CD14-positive monocyte (primary cell): ENCODE measurements around the gene DCLRE1B. TPM values are rescaled to one million over a fixed set of nuclear protein-coding genes. Genes with fewer than 3 reads are reported as not detected.

ENCODE experiments used
- DNase-seq, 3 donors: peaks; one replicate each; pipeline ENCODE4 v3.0.0-alpha.2; 2011 to 2022
- H2AFZ ChIP-seq: 2 replicates; pipeline ENCODE4 v1.6.0; 2012; ENCODE audit warnings: mild to moderate bottlenecking, low read depth, low read length, inconsistent platforms; ENCODE audit not compliant: insufficient read depth, poor library complexity, severe bottlenecking
- H3K27ac ChIP-seq, 2 donors: 1 replicate in 1 of 2; 2 replicates in 1 of 2; pipeline ENCODE4 v1.5.1; 2012 to 2013; ENCODE audit warnings: low read length in 2 of 2, control low read depth in 1 of 2, inconsistent platforms in 1 of 2, low read depth in 1 of 2, mild to moderate bottlenecking in 1 of 2
- H3K27me3 ChIP-seq, 2 donors: one replicate each; pipeline versions ENCODE4 v1.6.0 to v1.6.1; 2011 to 2013; ENCODE audit warnings: low read length in 2 of 2; ENCODE audit not compliant: control insufficient read depth in 2 of 2, insufficient read depth in 2 of 2
- H3K36me3 ChIP-seq, 2 donors: replicated peaks in 1 of 2; 1 replicate in 1 of 2; 2 replicates in 1 of 2; pipeline versions ENCODE4 v1.5.1 to v1.6.1; 2012 to 2013; ENCODE audit warnings: low read length in 2 of 2, control low read depth in 1 of 2, inconsistent platforms in 1 of 2, mild to moderate bottlenecking in 1 of 2; ENCODE audit not compliant: insufficient read depth in 2 of 2, control insufficient read depth in 1 of 2
- H3K4me1 ChIP-seq, 2 donors: 1 replicate in 1 of 2; 2 replicates in 1 of 2; pipeline versions ENCODE4 v1.5.1 to v1.6.1; 2012 to 2013; ENCODE audit warnings: low read length in 2 of 2, control low read depth in 1 of 2, inconsistent platforms in 1 of 2, mild to moderate bottlenecking in 1 of 2, moderate library complexity in 1 of 2; ENCODE audit not compliant: insufficient read depth in 2 of 2, control insufficient read depth in 1 of 2
- H3K4me2 ChIP-seq: replicated peaks from 2 replicates; pipeline ENCODE3; 2012; ENCODE audit warnings: low read length, moderate library complexity, mild to moderate bottlenecking; ENCODE audit not compliant: poor library complexity, severe bottlenecking; ENCODE audit errors: extremely low read depth
- H3K4me3 ChIP-seq, 3 experiments: fragments of 200-600 bp in 1 of 3; sonication (generic) in 1 of 3; replicated peaks in 1 of 3; 1 replicate in 2 of 3; 2 replicates in 1 of 3; pipeline ENCODE4 v1.5.1; 2011 to 2013; ENCODE audit warnings: low read length in 3 of 3, mild to moderate bottlenecking in 3 of 3, control low read depth in 2 of 3, low read depth in 2 of 3, inconsistent platforms in 1 of 3, moderate library complexity in 1 of 3
- H3K79me2 ChIP-seq: 2 replicates; pipeline ENCODE4 v1.6.0; 2012; ENCODE audit warnings: mild to moderate bottlenecking, control low read depth, inconsistent platforms, low read length, moderate library complexity; ENCODE audit not compliant: insufficient read depth
- H3K9ac ChIP-seq: 2 replicates; pipeline ENCODE4 v1.6.0; 2017; ENCODE audit warnings: low read length, mild to moderate bottlenecking; ENCODE audit not compliant: insufficient read depth, poor library complexity, severe bottlenecking
- H3K9me3 ChIP-seq, 2 donors: replicated peaks in 1 of 2; 1 replicate in 1 of 2; 2 replicates in 1 of 2; pipeline versions ENCODE4 v1.5.1 to v1.6.1; 2012 to 2013; ENCODE audit warnings: low read length in 2 of 2, control low read depth in 1 of 2; ENCODE audit not compliant: control insufficient read depth in 1 of 2, insufficient read depth in 1 of 2
- H4K20me1 ChIP-seq: 2 replicates; pipeline ENCODE4 v1.6.0; 2012; ENCODE audit warnings: mild to moderate bottlenecking, low read length, control low read depth, moderate library complexity; ENCODE audit not compliant: insufficient read depth
- H3K27ac Mint-ChIP-seq, 7 donors: one replicate each; pipeline ENCODE4 v1.8.0; 2020; ENCODE audit warnings: mild to moderate bottlenecking in 7 of 7, mixed read lengths in 7 of 7, moderate library complexity in 6 of 7, inconsistent platforms in 2 of 7
- H3K27me3 Mint-ChIP-seq, 3 donors: one replicate each; pipeline ENCODE4 v1.8.0; 2021 to 2022; ENCODE audit warnings: low read depth in 3 of 3, mild to moderate bottlenecking in 3 of 3, mixed read lengths in 3 of 3, moderate library complexity in 3 of 3, inconsistent platforms in 1 of 3
- H3K36me3 Mint-ChIP-seq, 2 donors: one replicate each; pipeline ENCODE4 v1.8.0; 2020; ENCODE audit warnings: mixed read lengths in 2 of 2, inconsistent platforms in 1 of 2, mild to moderate bottlenecking in 1 of 2
- H3K4me1 Mint-ChIP-seq: one replicate; pipeline ENCODE4 v1.8.0; 2020; ENCODE audit warnings: mild to moderate bottlenecking, mixed read lengths
- H3K4me3 Mint-ChIP-seq, 2 donors: one replicate each; pipeline ENCODE4 v1.8.0; 2020; ENCODE audit warnings: mild to moderate bottlenecking in 2 of 2, mixed read lengths in 2 of 2, moderate library complexity in 1 of 2
- H3K9me3 Mint-ChIP-seq, 7 donors: one replicate each; pipeline ENCODE4 v1.8.0; 2020 to 2022; ENCODE audit warnings: mixed read lengths in 7 of 7, mild to moderate bottlenecking in 6 of 7, moderate library complexity in 6 of 7, inconsistent platforms in 2 of 7
- CTCF ChIP-seq: fragments of 200-600 bp; IDR thresholded peaks from one replicate; pipeline ENCODE4 v1.8.0; 2022; ENCODE audit warnings: antibody characterized with exemption, mild to moderate bottlenecking
- WGBS: methylation state at CpG from one replicate; pipeline ENCODE4 v1.1.5; 2013; ENCODE audit warnings: missing lambda C conversion rate; ENCODE audit not compliant: insufficient coverage; 5-methylcytosine and 5-hydroxymethylcytosine counted together
- intact Hi-C, 2 donors: fragments of 100-400 bp; cut with micrococcal nuclease; formaldehyde crosslinking; loops; one replicate each; pipeline versions ENCODE4 v1.15.0 to v1.15.1; 2023
- polyA plus RNA-seq, 3 donors: library from polyadenylated mRNA; depleted of rRNA in 1 of 3; unstranded in 2 of 3; stranded (reverse) in 1 of 3; fragments of 300-500 nt in 2 of 3; fragments of >200 nt in 1 of 3; fragmentation: Illumina TruSeq in 2 of 3; gene quantifications; 1 replicate in 2 of 3; 2 replicates in 1 of 3; pipeline ENCODE4 v1.2.3, GENCODE V29; 2012 to 2021

The DCLRE1B gene
- polyA plus RNA-seq, 3 donors, result 3.0 to 5.7 (median 4.5) TPM

GRCh38 chr1:113899111-113899510, 6.0 kb upstream of the DCLRE1B start:
- peaks cover 52% of the 10 kb centered on the region for H3K4me1 Mint-ChIP-seq

DNA sequence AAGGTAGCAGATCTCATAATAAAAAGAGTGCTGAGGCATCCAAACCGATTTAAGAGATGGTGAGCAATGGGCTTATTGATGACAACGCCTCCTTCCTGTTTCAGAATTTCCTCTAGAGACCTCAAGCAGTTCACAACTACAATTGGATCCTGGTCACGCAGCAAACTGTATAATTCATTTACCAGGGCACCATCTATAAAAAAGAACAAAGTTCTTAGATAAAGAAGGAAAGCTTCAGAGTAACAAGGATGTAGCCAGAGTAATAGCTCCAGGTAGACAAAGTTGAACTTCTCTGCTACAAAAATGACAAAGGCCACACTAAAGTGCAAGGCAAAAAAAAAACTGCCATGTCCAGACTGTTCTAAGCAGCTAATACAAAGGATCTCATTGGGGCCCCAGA, 3.9 kb upstream of the DCLRE1B start:
- no CpG with 5 or more reads among the region's 3 CpGs for WGBS
- TF ChIP-seq CTCF, result no peak
- Histone ChIP-seq H3K4me3 (no peak overlapping the region), H3K27me3 (no peaks in the 10 kb centered on the region), H4K20me1 (no peaks in the 10 kb centered on the region), H3K79me2 (peaks cover 81% of the 10 kb centered on the region), H2AFZ (no peak overlapping the region), H3K9ac (no peak overlapping the region), H3K4me2 (no peak overlapping the region), H3K36me3 (peaks cover 25 to 52% of the 10 kb centered on the region in 2 donors), H3K4me1 (peaks cover 34 to 58% of the 10 kb centered on the region in 2 donors), H3K27ac (peak overlapping the region in 1 of 2 donors; percentile 39), H3K9me3 (no peaks in the 10 kb centered on the region)
- peaks cover 0 to 2% (median 0%) of the 10 kb centered on the region in 3 donors for H3K27me3 Mint-ChIP-seq
- peak overlapping the region in 4 of 7 donors; percentile 11 to 87 (median 42) for H3K27ac Mint-ChIP-seq
- peak; percentile 12 to 15 (median 13) for DNase-seq
- no peak overlapping the region for H3K4me3 Mint-ChIP-seq
- H3K9me3 Mint-ChIP-seq, result peaks cover 0 to under 1% (median 0%) of the 10 kb centered on the region in 7 donors
- peaks cover 45 to 62% of the 10 kb centered on the region in 2 donors for H3K36me3 Mint-ChIP-seq
- intact Hi-C loops, result loop anchor here in 1 of 2 donors (5.0 kb wide), 1 partner anchor 39 kb away; no protein-coding TSS in a partner anchor
- peaks cover 63% of the 10 kb centered on the region for H3K4me1 Mint-ChIP-seq

More at GRCh38 chr1:113899111-113899510, 6.0 kb upstream of the DCLRE1B start:
- H3K4me2 ChIP-seq, result no peak overlapping the region
- H3K27me3 ChIP-seq, result no peaks in the 10 kb centered on the region
- no peak overlapping the region for H3K4me3 Mint-ChIP-seq
- intact Hi-C loops, result no loop called here
- H4K20me1 ChIP-seq, result no peaks in the 10 kb centered on the region
- no peak for DNase-seq
- H3K9ac ChIP-seq, result no peak overlapping the region
- H3K27ac Mint-ChIP-seq, result peak overlapping the region in 2 of 7 donors; percentile 71 to 81
- no peak for TF ChIP-seq CTCF
- H3K4me3 ChIP-seq, result no peak overlapping the region
- peaks cover 68% of the 10 kb centered on the region for H3K79me2 ChIP-seq
- H3K36me3 ChIP-seq, result peaks cover 46 to 73% of the 10 kb centered on the region in 2 donors
- H3K27ac ChIP-seq, result no peak overlapping the region
- no peaks in the 10 kb centered on the region for H3K9me3 Mint-ChIP-seq
- peaks cover 22 to 44% of the 10 kb centered on the region in 2 donors for H3K4me1 ChIP-seq
- H2AFZ ChIP-seq, result no peak overlapping the region
- peaks cover 66 to 83% of the 10 kb centered on the region in 2 donors for H3K36me3 Mint-ChIP-seq
- no peaks in the 10 kb centered on the region for H3K9me3 ChIP-seq
- H3K27me3 Mint-ChIP-seq, result peaks cover 0 to 2% (median 0%) of the 10 kb centered on the region in 3 donors
